Activated CD4-positive, alpha-beta T cell treated with anti-CD3 and anti-CD28 coated beads, Interleukin-2, amount 10 ng/mL, durations not matched to agents 7 days and 5 days (primary cell): ENCODE measurements around the gene ARID3B. TPM values are rescaled to one million over a fixed set of nuclear protein-coding genes. Genes with fewer than 3 reads are reported as not detected.

Experiments used
- CTCF ChIA-PET: fragments of 350-600 bp; sonication (Branson Sonifier 250); formaldehyde crosslinking; loops from one replicate; lab custom pipeline; 2021; ENCODE audit warnings: antibody characterized with exemption; lab: Charles Lee
- POLR2A ChIA-PET: fragments of 350-600 bp; sonication (Branson Sonifier 250); formaldehyde crosslinking; loops from one replicate; lab custom pipeline; 2021; ENCODE audit warnings: antibody characterized with exemption; lab: Charles Lee
- DNase-seq: peaks from one replicate; pipeline ENCODE4 v3.0.0-alpha.2; 2020
- H3K27ac Mint-ChIP-seq: one replicate; pipeline ENCODE4 v1.8.0; 2021; ENCODE audit warnings: mild to moderate bottlenecking, moderate library complexity, mixed read lengths
- H3K27me3 Mint-ChIP-seq: one replicate; pipeline ENCODE4 v1.8.0; 2021; ENCODE audit warnings: mixed read lengths
- H3K36me3 Mint-ChIP-seq: one replicate; pipeline ENCODE4 v1.8.0; 2021; ENCODE audit warnings: low read depth, mixed read lengths
- H3K4me1 Mint-ChIP-seq: one replicate; pipeline ENCODE4 v1.8.0; 2021; ENCODE audit warnings: mixed read lengths
- H3K4me3 Mint-ChIP-seq: one replicate; pipeline ENCODE4 v1.8.0; 2021; ENCODE audit warnings: mild to moderate bottlenecking, moderate library complexity, mixed read lengths
- H3K9me3 Mint-ChIP-seq: one replicate; pipeline ENCODE4 v1.8.0; 2021; ENCODE audit warnings: mixed read lengths
- total RNA-seq, 2 experiments: library from RNA; stranded (reverse); gene quantifications; one replicate each; pipeline ENCODE4 v1.2.3, GENCODE V29; 2021

ARID3B gene
- total RNA-seq, 2 experiments from 2014 or later = 28.3 to 29.0 TPM

- CTCF ChIA-PET = interaction anchor here (1.0 to 14.4 kb wide), 11 partner anchors 14 to 268 kb away, joined by 3 to 144 read pairs (median 5); partner anchors contain the start of genes CLK3 and UBL7
- POLR2A ChIA-PET = no interaction called here
- Mint-ChIP-seq H3K9me3 (no peaks in the 10 kb centered on the region), H3K4me3 (no peak overlapping the region), H3K27me3 (no peaks in the 10 kb centered on the region), H3K4me1 (peaks cover 21% of the 10 kb centered on the region), H3K36me3 (peaks cover 46% of the 10 kb centered on the region), H3K27ac (no peak overlapping the region)
- no peak for DNase-seq
These were observed 90.0 kb downstream of the ARID3B start for GRCh38 chr15:74631087-74631385.

DNA sequence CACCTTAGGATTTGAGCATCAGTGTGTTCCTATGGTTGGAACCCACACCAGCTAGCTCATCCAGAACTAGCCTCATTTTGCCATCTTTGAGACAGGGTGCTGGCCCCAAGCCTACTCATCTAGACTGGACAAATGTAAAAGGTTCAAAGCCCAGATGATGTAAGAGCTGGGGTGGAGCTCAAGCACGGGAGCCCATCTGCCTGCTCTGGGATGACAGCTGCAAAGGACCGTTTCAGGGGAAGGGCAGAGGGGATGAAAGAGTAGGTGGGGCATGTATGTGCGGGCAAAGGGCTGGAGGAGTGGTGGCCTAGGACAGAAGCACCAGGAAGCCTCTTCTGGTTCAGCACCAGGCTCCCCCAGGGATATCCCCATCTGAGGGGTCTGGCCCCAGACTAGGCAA, 90.4 kb downstream of the ARID3B start:
- Mint-ChIP-seq H3K27ac (peak overlapping the region; percentile 56), H3K4me3 (no peak overlapping the region), H3K36me3 (peaks cover 43% of the 10 kb centered on the region), H3K9me3 (no peaks in the 10 kb centered on the region), H3K27me3 (no peaks in the 10 kb centered on the region), H3K4me1 (peaks cover 18% of the 10 kb centered on the region)
- POLR2A ChIA-PET = no interaction called here
- no peak for DNase-seq
- CTCF ChIA-PET = interaction anchor here (0.9 to 14.4 kb wide), 14 partner anchors 9 to 319 kb away, joined by 3 to 144 read pairs (median 5); partner anchors contain the start of genes CLK3 and UBL7

DNA sequence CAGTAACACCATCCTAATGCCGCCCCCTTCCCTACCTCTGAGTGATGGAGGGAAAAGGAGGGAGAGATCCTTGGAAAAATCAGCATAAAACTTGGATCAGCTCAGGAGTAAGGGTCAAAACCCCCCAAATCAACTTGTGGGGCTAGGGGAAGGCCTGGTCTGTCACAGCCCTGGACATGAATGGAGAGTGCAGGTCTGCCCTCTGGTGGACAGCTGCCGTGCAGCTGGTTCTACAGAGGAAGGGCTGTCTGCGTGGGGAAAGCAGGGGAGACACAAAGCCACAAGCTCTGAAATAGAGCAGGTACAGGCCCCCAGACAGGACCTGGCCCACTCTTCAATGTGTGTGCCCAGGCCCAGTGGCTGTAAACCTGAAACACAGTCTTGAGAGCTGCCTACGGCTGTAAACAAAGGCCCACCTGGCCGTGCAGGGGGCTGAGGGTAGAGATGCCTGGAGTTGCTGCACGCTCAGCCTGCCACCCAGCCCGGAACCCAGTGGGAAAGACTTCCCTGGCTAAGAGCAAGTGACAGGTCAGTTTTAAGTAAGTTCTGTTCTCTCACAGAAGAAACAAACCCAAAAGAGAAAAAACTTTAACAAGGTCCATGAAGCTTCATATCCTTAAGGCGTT, 91.0 kb downstream of the ARID3B start:
- Mint-ChIP-seq H3K9me3 (no peaks in the 10 kb centered on the region), H3K4me3 (no peak overlapping the region), H3K27ac (no peak overlapping the region), H3K36me3 (peaks cover 42% of the 10 kb centered on the region), H3K27me3 (no peaks in the 10 kb centered on the region), H3K4me1 (peaks cover 11% of the 10 kb centered on the region)
- CTCF ChIA-PET = interaction anchor here (0.6 to 14.4 kb wide), 16 partner anchors 9 to 318 kb away, joined by 3 to 144 read pairs (median 5); partner anchors contain the start of genes CLK3 and UBL7
- DNase-seq = peak; percentile 67
- POLR2A ChIA-PET = no interaction called here

DNA sequence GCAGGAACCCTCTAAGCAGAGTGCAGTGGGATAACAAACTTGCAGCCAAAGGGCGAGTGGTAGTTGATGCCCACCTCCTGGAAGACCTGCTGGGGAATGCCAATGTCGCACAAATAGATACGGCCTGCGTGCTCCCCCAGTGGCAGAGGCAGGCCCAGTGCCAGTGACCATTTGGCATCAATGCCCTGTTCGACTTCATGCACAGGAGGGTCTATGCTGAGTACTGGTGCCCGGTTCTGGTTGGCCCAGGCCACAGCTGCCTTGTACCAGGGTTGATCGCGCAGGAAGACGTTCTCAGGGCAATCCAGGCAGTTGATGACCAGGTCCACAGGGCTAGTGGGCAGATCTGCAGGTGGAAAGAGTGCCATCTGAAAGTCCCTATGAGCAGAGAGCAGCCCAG, 91.6 kb downstream of the ARID3B start:
- ChIA-PET CTCF (interaction anchor here (0.9 to 14.4 kb wide), 14 partner anchors 8 to 317 kb away, joined by 3 to 144 read pairs (median 6); partner anchors contain the start of genes CLK3 and UBL7), POLR2A (no interaction called here)
- no peak overlapping the region for H3K4me3 Mint-ChIP-seq
- no peak for DNase-seq
- H3K36me3 Mint-ChIP-seq = peaks cover 36% of the 10 kb centered on the region
- no peaks in the 10 kb centered on the region for H3K27me3 Mint-ChIP-seq
- H3K9me3 Mint-ChIP-seq = no peaks in the 10 kb centered on the region
- H3K4me1 Mint-ChIP-seq = peaks cover 6% of the 10 kb centered on the region
- peak overlapping the region; percentile 16 for H3K27ac Mint-ChIP-seq

DNA sequence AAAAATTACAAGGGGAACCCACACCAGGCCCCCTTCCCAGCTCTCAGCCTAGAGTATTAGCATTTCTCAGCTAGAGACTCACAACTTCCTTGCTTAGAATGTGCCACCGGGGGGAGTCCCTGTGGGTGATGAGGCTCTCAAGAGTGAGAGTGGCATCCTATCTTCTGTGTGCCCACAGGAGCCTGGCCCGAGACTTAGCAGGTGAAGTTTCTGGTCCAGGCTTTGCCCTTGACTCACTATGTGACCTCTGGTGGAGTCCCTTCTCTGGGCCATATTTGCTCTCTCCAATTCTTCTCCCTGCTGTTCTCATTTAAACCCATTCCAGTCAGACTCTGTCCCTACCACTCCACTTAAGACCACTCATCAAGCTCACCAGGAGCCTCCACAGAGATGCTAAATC, 92.8 kb downstream of the ARID3B start:
- Mint-ChIP-seq H3K9me3 (no peaks in the 10 kb centered on the region), H3K36me3 (peaks cover 32% of the 10 kb centered on the region), H3K4me1 (peaks cover 3% of the 10 kb centered on the region), H3K4me3 (no peak overlapping the region), H3K27ac (no peak overlapping the region), H3K27me3 (no peaks in the 10 kb centered on the region)
- ChIA-PET CTCF (interaction anchor here (0.9 to 14.4 kb wide), 9 partner anchors 13 to 311 kb away, joined by 3 to 144 read pairs (median 13); partner anchors contain the start of gene CLK3), POLR2A (interaction anchor here (0.6 kb wide), 2 partner anchors 144 to 252 kb away, joined by 3 to 4 read pairs; no protein-coding TSS in a partner anchor)
- DNase-seq = no peak

DNA sequence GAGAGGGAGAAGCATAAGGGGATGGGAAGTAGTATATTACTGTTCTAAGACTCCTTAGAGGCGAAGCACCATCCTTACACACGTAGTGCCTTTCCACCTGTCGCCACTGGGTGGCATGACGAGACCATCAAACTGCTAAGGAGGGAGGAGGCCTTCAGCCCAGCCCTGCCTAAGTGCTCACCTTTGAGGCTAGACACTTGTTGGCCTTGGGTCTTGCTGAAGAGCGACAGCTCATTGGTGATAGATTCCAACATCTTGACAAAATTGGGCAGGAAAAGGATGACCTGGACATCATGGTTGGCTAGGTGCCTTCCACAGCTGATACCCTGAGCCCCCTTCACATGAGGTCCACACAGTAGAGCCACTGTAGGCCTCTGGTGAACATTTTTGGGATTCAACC, 94.2 kb downstream of the ARID3B start:
- DNase-seq = peak; percentile 82
- no peaks in the 10 kb centered on the region for H3K27me3 Mint-ChIP-seq
- peaks cover 3% of the 10 kb centered on the region for H3K4me1 Mint-ChIP-seq
- no peaks in the 10 kb centered on the region for H3K9me3 Mint-ChIP-seq
- H3K4me3 Mint-ChIP-seq = no peak overlapping the region
- peaks cover 28% of the 10 kb centered on the region for H3K36me3 Mint-ChIP-seq
- H3K27ac Mint-ChIP-seq = no peak overlapping the region
- POLR2A ChIA-PET = no interaction called here
- CTCF ChIA-PET = interaction anchor here (0.6 to 14.4 kb wide), 20 partner anchors 10 to 802 kb away, joined by 3 to 144 read pairs (median 4); partner anchors contain the start of genes CLK3 and ULK3

DNA sequence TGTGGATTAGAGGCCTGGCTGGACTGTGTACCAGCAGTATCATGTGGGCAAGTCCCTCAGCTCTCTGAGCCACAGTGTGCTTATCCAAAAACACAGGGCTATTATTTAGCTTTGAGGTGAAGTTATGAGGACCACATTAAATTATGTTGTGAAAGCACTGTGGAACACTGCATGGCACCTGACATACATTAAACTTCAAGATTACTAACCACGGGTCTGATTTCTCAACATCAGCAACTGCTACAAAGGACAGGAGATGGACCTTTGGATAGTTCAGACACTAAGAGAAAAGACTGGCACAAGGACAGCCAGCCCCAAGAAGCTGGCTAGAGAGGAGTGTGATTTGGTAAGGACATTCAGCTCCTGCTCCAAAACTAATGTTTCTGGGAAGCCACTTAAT, 96.0 kb downstream of the ARID3B start:
- DNase-seq = no peak
- CTCF ChIA-PET = interaction anchor here (1.0 to 14.4 kb wide), 7 partner anchors 10 to 313 kb away, joined by 3 to 144 read pairs (median 10); partner anchors contain the start of gene CLK3
- H3K27me3 Mint-ChIP-seq = no peaks in the 10 kb centered on the region
- peaks cover 10% of the 10 kb centered on the region for H3K4me1 Mint-ChIP-seq
- POLR2A ChIA-PET = interaction anchor here (0.6 kb wide), 1 partner anchor 179 kb away, joined by 3 read pairs; no protein-coding TSS in a partner anchor
- H3K27ac Mint-ChIP-seq = no peak overlapping the region
- peaks cover 27% of the 10 kb centered on the region for H3K36me3 Mint-ChIP-seq
- no peak overlapping the region for H3K4me3 Mint-ChIP-seq
- H3K9me3 Mint-ChIP-seq = no peaks in the 10 kb centered on the region

DNA sequence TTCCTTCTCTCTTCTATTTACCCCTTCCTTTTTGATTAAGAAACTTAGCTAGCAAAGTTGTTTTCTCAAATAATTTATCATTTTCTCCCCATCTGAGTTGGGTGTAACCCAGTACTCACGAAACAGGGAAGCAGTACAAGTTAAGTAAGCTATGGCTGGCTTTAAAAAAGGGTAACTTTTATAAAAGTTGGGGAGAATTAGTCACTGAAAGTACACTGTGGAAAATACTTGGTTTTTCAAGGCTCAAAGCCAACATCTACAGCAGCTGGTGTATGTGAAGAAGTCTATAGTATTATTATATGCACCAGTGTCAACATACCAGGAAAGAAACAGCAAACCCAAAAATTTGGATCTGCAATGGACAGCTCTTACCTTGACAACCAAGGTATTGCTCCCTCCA, 100.1 kb downstream of the ARID3B start:
- no peaks in the 10 kb centered on the region for H3K27me3 Mint-ChIP-seq
- ChIA-PET CTCF (interaction anchor here (1.1 to 11.9 kb wide), 4 partner anchors 9 to 140 kb away, joined by 3 to 141 read pairs (median 6); partner anchors contain the start of gene CSK), POLR2A (no interaction called here)
- H3K27ac Mint-ChIP-seq = no peak overlapping the region
- no peaks in the 10 kb centered on the region for H3K9me3 Mint-ChIP-seq
- peaks cover 22% of the 10 kb centered on the region for H3K4me1 Mint-ChIP-seq
- H3K4me3 Mint-ChIP-seq = no peak overlapping the region
- H3K36me3 Mint-ChIP-seq = peaks cover 14% of the 10 kb centered on the region
- no peak for DNase-seq

DNA sequence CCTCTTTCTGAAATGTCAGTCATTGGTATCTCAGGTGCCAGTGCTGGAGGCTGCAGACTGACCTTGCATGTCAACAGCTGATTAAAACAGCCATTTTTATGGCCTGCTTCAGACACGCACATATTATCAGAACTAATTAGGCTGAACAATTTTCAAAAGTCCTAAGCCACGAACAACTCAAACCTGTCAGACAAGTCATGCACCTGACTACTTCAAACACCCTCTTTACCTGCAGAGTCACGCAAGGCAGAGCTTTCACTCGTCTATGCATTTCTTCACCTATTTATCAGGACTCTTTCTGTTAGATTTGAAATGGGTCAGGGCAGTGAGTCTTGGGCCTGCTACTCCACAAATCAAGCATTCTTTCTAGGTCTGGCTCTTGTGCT, 101.3 kb downstream of the ARID3B start:
- H3K27me3 Mint-ChIP-seq = no peaks in the 10 kb centered on the region
- no peaks in the 10 kb centered on the region for H3K9me3 Mint-ChIP-seq
- peaks cover 22% of the 10 kb centered on the region for H3K4me1 Mint-ChIP-seq
- no peak overlapping the region for H3K4me3 Mint-ChIP-seq
- ChIA-PET CTCF (no interaction called here), POLR2A (no interaction called here)
- no peak for DNase-seq
- H3K27ac Mint-ChIP-seq = no peak overlapping the region
- H3K36me3 Mint-ChIP-seq = peaks cover 13% of the 10 kb centered on the region

- POLR2A ChIA-PET = no interaction called here
- CTCF ChIA-PET = no interaction called here
- peaks cover 11% of the 10 kb centered on the region for H3K36me3 Mint-ChIP-seq
- no peak overlapping the region for H3K4me3 Mint-ChIP-seq
- no peak for DNase-seq
- no peak overlapping the region for H3K27ac Mint-ChIP-seq
- H3K4me1 Mint-ChIP-seq = peaks cover 20% of the 10 kb centered on the region
- no peaks in the 10 kb centered on the region for H3K27me3 Mint-ChIP-seq
- no peaks in the 10 kb centered on the region for H3K9me3 Mint-ChIP-seq
These were observed 102.0 kb downstream of the ARID3B start for GRCh38 chr15:74642734-74643664.

- Mint-ChIP-seq H3K4me3 (no peak overlapping the region), H3K36me3 (peaks cover 7% of the 10 kb centered on the region), H3K9me3 (no peaks in the 10 kb centered on the region), H3K4me1 (peaks cover 19% of the 10 kb centered on the region), H3K27ac (no peak overlapping the region), H3K27me3 (no peaks in the 10 kb centered on the region)
- ChIA-PET CTCF (interaction anchor here (0.6 kb wide), 1 partner anchor 127 kb away, joined by 3 read pairs; no protein-coding TSS in a partner anchor), POLR2A (no interaction called here)
- DNase-seq = no peak
These were observed 102.7 kb downstream of the ARID3B start for GRCh38 chr15:74643665-74644204.

DNA sequence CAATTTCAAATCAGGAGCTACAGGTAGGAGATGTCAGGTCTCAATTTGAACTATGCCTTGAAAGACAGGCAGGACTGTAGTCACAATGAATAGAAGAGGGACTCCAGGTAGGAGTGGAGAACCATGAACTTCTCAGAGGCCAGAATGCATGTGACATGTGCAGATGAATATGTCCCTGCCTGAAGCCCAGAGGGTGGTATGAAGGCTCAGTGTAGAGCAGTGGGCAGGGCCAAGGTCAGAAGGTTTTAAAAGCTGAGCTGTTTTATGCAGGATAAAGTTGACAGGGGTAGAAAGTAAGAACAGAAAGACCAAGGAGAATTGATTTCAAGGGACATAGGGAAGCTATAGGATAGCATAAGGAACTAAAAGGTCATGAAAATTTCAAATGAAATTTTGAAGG, 105.5 kb downstream of the ARID3B start:
- H3K9me3 Mint-ChIP-seq = no peaks in the 10 kb centered on the region
- no peaks in the 10 kb centered on the region for H3K27me3 Mint-ChIP-seq
- H3K36me3 Mint-ChIP-seq = peaks cover 4% of the 10 kb centered on the region
- peaks cover 17% of the 10 kb centered on the region for H3K4me1 Mint-ChIP-seq
- H3K27ac Mint-ChIP-seq = no peak overlapping the region
- DNase-seq = no peak
- ChIA-PET CTCF (interaction anchor here (0.5 to 2.9 kb wide), 7 partner anchors 10 to 249 kb away, joined by 3 to 15 read pairs (median 4); no protein-coding TSS in a partner anchor), POLR2A (no interaction called here)
- no peak overlapping the region for H3K4me3 Mint-ChIP-seq
